ENCODE results near the gene DLX3.

DNA sequence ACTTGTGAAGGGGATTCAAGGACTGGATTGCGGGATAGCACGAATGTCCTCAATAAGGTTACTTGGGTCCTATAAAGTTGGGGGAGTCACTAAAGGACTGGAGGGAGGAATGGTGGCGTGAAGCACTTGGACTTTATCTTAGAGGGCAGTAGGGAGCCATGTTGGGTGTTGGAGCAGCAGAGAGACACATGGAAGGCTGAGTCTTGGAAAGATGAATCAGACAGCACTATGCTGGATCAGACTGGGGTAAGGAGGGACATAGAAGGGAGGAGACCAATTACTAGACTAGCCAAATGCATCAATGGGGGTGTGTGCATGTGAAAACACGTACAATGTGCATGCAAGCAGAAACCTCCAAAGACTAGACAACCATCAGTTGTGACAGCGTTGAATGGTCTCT lies 52.1 kb downstream of the DLX3 start:
- TF ChIP-seq CTCF (IDR thresholded peaks at IDR 0.05; ENCODE audit: borderline replicate concordance, extremely low read depth, low read length, poor library complexity, severe bottlenecking) (no peak), EZH2 (IDR thresholded peaks at IDR 0.05; ENCODE audit: borderline replicate concordance, low read depth, low read length, severe bottlenecking) (no peak)

All from DND-41 (cell line).